ENCODE data around the gene ARL4D. TPM values are rescaled to one million over a fixed set of nuclear protein-coding genes. Genes with fewer than 3 reads are reported as not detected.

Gene ARL4D
- total RNA-seq, 1 donor from 2014 or later = 5.9 TPM

- H3K36me3 Mint-ChIP-seq (ENCODE audit: insufficient read depth) = peaks cover 3% of the 10 kb centered on the region
- no peaks in the 10 kb centered on the region for H3K9me3 Mint-ChIP-seq (ENCODE audit: low read depth)
- H3K4me3 Mint-ChIP-seq (ENCODE audit: low read depth) = no peak overlapping the region
- H3K27ac Mint-ChIP-seq = no peak overlapping the region
- no peak for TF ChIP-seq CTCF (IDR thresholded peaks at IDR 0.05; ENCODE audit: unreplicated experiment)
- H3K4me1 Mint-ChIP-seq (ENCODE audit: low read depth) = peaks cover 20% of the 10 kb centered on the region
- no peak for DNase-seq (ENCODE audit: low spot score, unreplicated experiment)
- no peaks in the 10 kb centered on the region for H3K27me3 Mint-ChIP-seq
Observed at GRCh38 chr17:43448720-43449469, 50.1 kb downstream of the ARL4D start.

GRCh38 chr17:43449470-43450248 is 50.9 kb downstream of the ARL4D start:
- H3K36me3 Mint-ChIP-seq (ENCODE audit: insufficient read depth) = peaks cover 3% of the 10 kb centered on the region
- TF ChIP-seq CTCF (IDR thresholded peaks at IDR 0.05; ENCODE audit: unreplicated experiment) = no peak
- no peak for DNase-seq (ENCODE audit: low spot score, unreplicated experiment)
- H3K27me3 Mint-ChIP-seq = no peaks in the 10 kb centered on the region
- H3K27ac Mint-ChIP-seq = peak overlapping the region; percentile 33
- no peaks in the 10 kb centered on the region for H3K9me3 Mint-ChIP-seq (ENCODE audit: low read depth)
- no peak overlapping the region for H3K4me3 Mint-ChIP-seq (ENCODE audit: low read depth)
- peaks cover 13% of the 10 kb centered on the region for H3K4me1 Mint-ChIP-seq (ENCODE audit: low read depth)

Other genes with a start within 250 kb of the ARL4D start
- 54.8 and 59.5 TPM in 2 replicates for gene NBR1, start 227.8 kb upstream of the ARL4D start, total RNA-seq
- gene TMEM106A, start 187.1 kb upstream of the ARL4D start, total RNA-seq = 5.1 and 8.6 TPM in 2 replicates
- not detected in 2 replicates for gene CCDC200, start 170.4 kb upstream of the ARL4D start, total RNA-seq
- 7,084 and 7,668 TPM in 2 replicates for gene RNU2-1, start 165.0 kb upstream of the ARL4D start, total RNA-seq
- 55.2 and 60.6 TPM in 2 replicates for gene DHX8, start 85.0 kb downstream of the ARL4D start, total RNA-seq
- gene ETV4, start 147.3 kb downstream of the ARL4D start, total RNA-seq = 79.5 and 84.3 TPM in 2 replicates